EL (cell line): Measurements from ENCODE around the gene MATN1.

Experiments used
- DNase-seq: peaks from one replicate; pipeline ENCODE4 v3.0.0-alpha.2; 2016

The MATN1 gene

GRCh38 chr1:30744060-30744756, 20.8 kb upstream of the MATN1 start:
- no peak for DNase-seq

DNA sequence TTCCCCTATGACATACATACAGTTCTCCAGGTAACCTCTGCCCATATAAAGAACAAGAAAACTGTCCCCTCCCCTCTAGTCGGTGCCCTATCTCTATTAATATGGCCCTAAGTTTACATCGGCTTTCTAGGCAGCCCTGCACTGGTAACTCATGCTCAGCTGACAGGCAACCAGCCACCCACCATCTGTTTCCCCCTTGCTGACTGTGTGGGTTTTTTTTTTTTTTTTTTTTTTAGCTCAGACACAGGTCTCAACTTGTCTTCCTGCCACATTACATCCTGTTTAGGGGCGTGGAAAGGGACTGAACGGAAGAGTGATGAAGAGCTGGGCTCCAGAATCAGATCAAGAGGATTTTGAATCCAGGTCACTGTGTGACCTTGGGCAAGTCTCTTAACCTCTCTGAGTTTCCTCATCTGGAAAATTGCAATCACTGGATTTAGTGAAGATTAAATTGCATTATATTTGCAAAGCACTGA, 20.2 kb upstream of the MATN1 start:
- no peak for DNase-seq

DNA sequence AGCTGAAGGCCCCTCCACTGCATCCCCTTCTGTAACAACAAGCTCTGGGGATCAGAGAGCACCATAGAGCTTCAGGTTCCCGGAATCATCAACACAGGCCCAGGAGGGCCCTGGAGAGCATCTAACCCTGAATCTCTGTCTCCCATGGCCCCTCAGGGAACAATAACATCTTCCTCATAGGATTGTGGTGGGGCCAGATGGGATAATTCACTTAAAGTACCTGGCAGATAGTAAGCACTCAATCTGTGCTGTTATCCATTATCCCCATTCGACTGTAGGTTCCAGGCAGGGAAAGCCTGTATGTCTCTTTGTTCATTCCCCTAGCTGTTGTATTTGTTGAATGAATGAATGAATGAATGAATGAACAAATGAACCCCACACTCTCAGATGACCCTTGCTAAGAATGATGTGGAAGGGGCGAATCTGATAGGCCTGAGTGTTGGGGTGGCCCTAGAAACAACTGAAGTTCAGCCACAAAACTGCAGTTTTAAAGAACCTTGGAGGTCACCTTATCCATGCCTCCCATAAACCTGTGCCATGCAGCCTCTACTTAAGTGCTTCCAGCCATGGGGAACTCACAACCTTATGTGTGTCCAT, 19.7 kb upstream of the MATN1 start:
- DNase-seq, result no peak

DNA sequence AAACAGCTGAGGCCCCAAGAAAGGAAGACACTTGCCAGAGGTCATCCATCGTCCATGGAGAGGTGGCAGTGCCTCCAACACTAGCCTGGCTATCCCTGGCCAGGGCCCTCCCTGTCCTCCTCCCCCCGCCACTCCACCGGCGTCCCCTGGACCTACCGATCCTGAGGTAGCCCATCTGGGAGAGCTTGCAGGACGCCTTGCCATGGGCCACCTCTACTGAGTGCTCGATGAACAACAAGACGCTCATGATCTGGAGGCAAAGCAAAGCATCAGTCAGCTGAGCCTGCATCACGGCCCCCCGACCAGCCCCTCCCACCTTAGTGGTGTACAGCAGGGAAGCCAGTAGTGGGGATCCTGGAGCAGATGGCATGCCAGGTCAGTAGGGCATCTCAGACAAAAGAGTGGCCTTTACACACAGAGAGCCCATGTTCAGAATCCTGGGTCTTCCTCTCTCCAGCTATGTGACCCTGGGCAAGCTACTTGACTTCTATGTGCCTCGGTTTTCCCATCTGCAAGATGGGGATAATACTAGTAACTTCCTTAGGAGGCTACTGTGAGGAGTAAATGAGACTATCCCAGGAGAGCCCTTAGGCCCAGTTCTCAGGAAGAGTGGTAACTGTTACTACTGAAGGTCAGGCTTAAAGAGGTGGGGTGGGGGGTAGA, 19.0 kb upstream of the MATN1 start:
- no peak for DNase-seq

- DNase-seq, result no peak
These were observed 18.0 kb upstream of the MATN1 start for GRCh38 chr1:30741239-30741894.

DNA sequence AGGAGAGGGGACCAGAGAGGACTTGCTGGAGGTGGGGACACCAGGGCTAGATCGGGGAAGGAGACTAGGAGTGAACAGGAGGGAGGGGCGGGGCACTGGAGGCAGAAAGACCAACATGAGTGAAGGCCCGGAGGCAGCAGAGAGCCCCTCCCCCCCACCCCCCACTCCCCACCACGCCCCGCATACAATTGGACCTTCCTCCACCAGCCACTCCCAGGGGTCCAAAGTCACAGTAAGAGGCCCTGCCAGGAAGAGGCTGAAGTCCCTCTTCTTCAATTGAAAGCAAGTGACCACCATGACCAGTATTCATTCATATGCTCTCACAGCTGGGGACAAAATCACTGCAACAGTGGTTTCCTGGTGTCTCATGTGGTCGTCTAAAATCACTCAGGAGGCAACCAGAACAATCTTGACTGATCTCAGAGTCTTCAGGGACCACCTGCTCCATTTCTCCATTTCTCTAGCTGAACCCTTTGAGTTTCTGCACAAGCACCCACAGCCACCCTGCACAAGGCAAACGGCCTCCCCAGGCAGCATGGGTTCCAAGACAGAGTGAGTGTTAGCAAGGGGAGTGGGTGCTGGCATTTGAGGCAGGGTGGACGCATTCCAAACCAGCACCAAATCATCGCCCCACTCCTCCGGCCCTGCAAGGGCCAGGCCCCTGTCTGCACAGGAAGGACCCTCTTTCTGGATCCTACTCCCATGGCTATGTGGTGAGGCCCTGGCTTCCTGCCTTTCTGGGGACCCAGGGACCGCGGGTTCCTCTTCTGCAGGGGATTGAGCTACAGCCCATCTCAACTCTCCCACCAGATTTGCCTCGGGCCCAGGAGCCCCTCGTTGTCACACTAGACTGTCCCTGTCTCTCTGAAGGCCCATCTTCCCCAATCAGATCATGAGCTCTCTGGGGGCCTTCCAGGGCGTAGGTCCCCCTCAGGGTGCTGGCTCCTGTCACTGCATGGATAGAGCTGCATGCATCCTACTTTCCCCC, 17.2 kb upstream of the MATN1 start:
- DNase-seq, result no peak

- no peak for DNase-seq
These were observed 16.2 kb upstream of the MATN1 start for GRCh38 chr1:30739601-30740000.

DNA sequence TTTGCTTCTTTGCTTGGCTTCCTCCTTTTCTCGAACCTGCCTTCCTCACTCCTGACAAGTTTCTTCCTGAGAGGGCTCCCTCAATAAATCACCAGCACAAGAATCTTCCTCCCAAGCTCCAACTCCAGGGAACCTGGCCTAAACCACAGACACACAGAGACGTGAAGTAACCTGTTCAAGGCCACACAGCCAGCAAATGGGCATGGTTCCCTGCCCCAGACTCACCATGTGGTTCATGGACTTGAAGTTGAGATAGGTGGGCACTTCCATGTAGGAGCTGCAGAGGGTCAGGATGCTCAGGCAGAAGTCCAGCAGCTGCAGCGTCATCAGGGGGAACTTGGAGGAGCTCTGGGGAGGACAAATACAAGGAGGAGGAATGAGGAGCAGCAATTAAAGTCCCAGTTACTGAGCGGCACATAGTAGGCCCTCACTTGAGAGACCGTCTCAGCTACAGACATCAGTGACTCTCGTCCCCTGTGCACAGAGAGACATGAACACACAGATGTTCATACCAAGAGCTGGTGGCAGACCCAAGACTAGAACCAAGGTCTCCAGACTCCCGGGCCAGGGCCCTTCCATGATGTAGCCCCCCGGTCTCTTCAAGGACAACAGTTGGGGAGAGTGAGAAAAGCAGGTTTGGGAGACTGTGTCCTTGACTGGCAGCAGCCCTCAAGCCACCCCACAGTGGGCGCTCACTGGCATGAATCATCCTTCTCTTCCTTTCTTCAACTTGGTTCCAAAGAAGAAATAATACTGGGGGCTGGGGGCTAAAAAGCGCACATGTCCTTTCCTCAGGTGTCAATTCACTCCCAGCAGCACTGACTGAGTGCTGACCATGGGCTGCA, 15.6 kb upstream of the MATN1 start:
- DNase-seq, result no peak

GRCh38 chr1:30738040-30738714, 14.8 kb upstream of the MATN1 start:
- no peak for DNase-seq

DNA sequence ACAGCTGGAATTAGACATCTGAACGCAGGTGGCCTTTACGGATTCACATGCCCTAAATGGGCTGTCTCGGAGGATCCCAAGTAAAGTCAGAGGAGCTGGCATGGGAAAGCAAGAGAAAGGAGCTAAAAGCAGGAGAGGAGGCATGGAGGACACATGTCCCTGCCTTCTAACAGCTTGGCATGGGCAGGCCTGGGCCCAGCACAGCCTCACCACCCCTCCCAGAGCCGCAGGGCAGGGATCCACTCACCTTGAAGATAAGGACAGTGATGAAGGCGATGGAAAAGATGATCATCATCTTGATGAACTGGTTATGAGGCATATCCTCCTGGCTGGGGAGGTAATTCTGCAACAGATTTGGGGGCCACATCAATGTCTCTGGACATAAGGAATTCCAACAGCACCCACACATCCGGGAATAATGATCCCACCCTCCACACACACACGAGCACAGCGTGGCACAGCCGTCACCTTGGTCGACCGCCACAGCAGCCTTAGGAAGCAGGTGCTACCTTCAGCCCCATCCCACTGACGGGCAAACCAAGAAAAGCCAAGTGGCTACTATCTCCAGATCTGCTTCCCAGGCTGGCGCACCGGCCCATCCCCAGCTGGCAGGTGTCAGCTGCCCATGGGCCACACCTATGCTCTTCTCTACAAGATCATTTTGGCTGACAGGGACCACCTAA, 14.1 kb upstream of the MATN1 start:
- no peak for DNase-seq

GRCh38 chr1:30735668-30736498, 12.5 kb upstream of the MATN1 start:
- no peak for DNase-seq

DNA sequence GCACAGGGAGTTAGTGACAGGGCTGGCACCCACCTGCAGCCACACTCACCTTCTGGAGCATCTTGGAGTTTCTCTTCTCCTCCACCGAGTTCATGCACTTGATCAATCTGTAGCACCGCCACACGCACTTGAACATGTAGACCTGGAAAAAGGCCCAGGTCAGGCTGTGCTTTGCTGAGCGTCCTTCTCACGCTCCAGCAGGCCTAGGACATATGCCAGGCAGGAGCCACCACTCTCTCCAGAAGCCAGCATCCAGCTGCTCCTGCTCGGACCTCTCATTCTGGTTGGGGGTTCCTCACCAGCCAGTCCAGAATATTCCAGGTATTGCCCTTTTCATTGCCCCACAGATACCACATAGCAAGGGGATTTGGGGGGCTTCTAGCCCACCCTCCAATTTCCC, 11.7 kb upstream of the MATN1 start:
- no peak for DNase-seq

DNA sequence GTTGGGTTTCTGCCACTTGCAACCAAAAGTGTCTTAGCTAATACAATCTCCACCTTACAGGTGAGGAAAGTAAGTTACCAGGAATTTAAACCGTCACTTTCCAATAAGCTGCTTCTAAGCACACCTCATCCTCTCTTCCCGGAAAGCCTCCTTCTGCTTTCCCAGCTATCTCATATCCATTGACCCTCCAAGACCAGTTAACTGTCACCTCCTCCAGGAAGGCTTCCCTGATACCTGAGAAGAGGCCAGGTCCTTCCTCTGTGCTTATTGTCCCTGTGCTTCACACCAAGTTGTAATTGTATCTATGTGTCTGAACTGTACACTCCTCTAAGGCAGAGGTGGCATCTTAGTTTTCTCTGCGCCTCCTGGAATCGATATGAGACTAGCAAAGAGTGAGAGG, 11.2 kb upstream of the MATN1 start:
- DNase-seq, result no peak

- no peak for DNase-seq
These were observed 10.7 kb upstream of the MATN1 start for GRCh38 chr1:30734106-30734505.

DNA sequence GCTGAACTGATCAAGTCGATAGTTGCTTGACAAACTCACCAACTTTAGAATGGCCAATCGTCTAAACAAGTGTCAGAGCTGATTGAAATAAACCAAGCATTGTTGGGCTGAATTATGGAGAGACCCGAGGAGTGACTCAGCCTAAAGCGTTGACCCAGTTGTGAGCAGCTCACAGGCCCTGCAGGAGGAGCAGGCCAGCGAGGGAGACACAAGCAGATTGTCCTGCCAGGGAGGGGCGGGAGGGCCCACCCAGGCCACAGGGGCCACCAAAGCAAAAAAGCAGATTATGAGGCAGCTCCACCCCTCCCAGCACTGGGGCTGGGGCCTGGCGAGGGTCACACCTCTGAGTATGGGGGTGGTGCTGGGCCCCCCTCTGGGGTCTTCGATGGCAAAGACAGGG, 10.1 kb upstream of the MATN1 start:
- DNase-seq, result no peak

GRCh38 chr1:30732277-30732996, 9.1 kb upstream of the MATN1 start:
- DNase-seq, result peak; percentile 16

DNA sequence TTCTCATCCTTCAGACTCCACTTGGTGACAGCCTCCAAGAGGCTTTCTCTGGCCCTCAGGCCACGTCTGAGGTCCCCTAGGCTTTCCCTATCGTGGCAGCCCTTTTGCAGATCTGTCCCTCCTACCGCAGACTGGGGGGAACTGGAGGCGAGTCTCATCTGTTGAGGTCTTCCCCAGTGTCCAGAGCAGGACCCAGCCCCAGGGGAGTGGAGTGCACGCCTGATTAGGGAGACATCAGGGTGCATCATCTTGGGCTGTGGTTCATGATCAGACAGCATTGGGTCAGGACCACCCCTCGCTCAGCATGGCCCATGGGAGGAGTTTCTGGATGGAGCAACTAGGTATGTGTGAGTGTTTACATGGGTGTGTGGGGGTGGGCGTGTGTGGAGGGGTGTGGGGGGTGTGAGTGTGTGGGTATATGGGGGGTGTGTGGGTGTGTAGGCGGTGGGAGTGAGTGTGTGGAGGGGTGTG, 8.5 kb upstream of the MATN1 start:
- DNase-seq, result no peak

- no peak for DNase-seq
These were observed 7.9 kb upstream of the MATN1 start for GRCh38 chr1:30731109-30731805.
